Keratinocyte (primary cell): ENCODE measurements around the gene DENND1A. TPM values are rescaled to one million over a fixed set of nuclear protein-coding genes. Genes with fewer than 3 reads are reported as not detected.

Experiments
- DNase-seq: peaks from one replicate; pipeline ENCODE4 v3.0.0-alpha.2; 2011; ENCODE audit warnings: low read depth, missing footprints, low spot score
- FAIRE-seq: peaks from 2 replicates; lab custom pipeline; 2011; peaks lifted over from hg19 to GRCh38; lab: Jason Lieb, UNC
- H2AFZ ChIP-seq: 2 replicates; pipeline ENCODE4 v1.6.0; 2012; ENCODE audit warnings: low read length, control low read depth, inconsistent platforms; ENCODE audit not compliant: control insufficient read depth
- H3K27ac ChIP-seq: 2 replicates; pipeline ENCODE4 v1.5.1; 2011; ENCODE audit warnings: low read length; ENCODE audit not compliant: control insufficient read depth, insufficient read depth
- H3K27me3 ChIP-seq: 3 replicates; pipeline ENCODE4 v1.6.0; 2011; ENCODE audit warnings: low read length; ENCODE audit not compliant: control insufficient read depth, insufficient read depth; ENCODE audit errors: extremely low read depth
- H3K36me3 ChIP-seq, 2 experiments: 2 replicates in 1 of 2; 3 replicates in 1 of 2; pipeline ENCODE4 v1.5.1; 2011; ENCODE audit warnings: low read length in 2 of 2, mild to moderate bottlenecking in 1 of 2; ENCODE audit not compliant: control insufficient read depth in 2 of 2, insufficient read depth in 2 of 2; ENCODE audit errors: extremely low read depth in 1 of 2
- H3K4me1 ChIP-seq: 3 replicates; pipeline ENCODE4 v1.5.1; 2011; ENCODE audit warnings: low read length; ENCODE audit not compliant: control insufficient read depth, insufficient read depth; ENCODE audit errors: extremely low read depth
- H3K4me2 ChIP-seq: 3 replicates; pipeline ENCODE4 v1.6.0; 2011; ENCODE audit warnings: low read depth, low read length; ENCODE audit not compliant: control insufficient read depth, insufficient read depth; ENCODE audit errors: extremely low read depth
- H3K4me3 ChIP-seq, 3 experiments: fragments of 200-600 bp in 1 of 3; sonication (generic) in 1 of 3; 2 replicates in 2 of 3; 3 replicates in 1 of 3; pipeline ENCODE4 v1.5.1; 2011 to 2016; ENCODE audit warnings: low read length in 3 of 3, mild to moderate bottlenecking in 3 of 3, control low read depth in 2 of 3, inconsistent platforms in 1 of 3, low read depth in 1 of 3, mixed read lengths in 1 of 3, mixed run types in 1 of 3, moderate library complexity in 1 of 3; ENCODE audit not compliant: control insufficient read depth in 2 of 3, insufficient read depth in 2 of 3; ENCODE audit errors: extremely low read depth in 1 of 3
- H3K79me2 ChIP-seq: 2 replicates; pipeline ENCODE4 v1.6.0; 2012; ENCODE audit warnings: low read length; ENCODE audit not compliant: control insufficient read depth, insufficient read depth
- H3K9ac ChIP-seq: 3 replicates; pipeline ENCODE4 v1.6.0; 2011; ENCODE audit warnings: low read length; ENCODE audit not compliant: control insufficient read depth, insufficient read depth; ENCODE audit errors: extremely low read depth
- H3K9me1 ChIP-seq: 3 replicates; pipeline ENCODE4 v1.6.0; 2011; ENCODE audit warnings: low read length; ENCODE audit not compliant: control insufficient read depth, insufficient read depth; ENCODE audit errors: extremely low read depth
- H3K9me3 ChIP-seq: 2 replicates; pipeline ENCODE4 v1.5.1; 2012; ENCODE audit warnings: low read depth, low read length; ENCODE audit not compliant: control insufficient read depth
- H4K20me1 ChIP-seq: 3 replicates; pipeline ENCODE4 v1.6.0; 2011; ENCODE audit warnings: low read length; ENCODE audit not compliant: control insufficient read depth, insufficient read depth; ENCODE audit errors: extremely low read depth
- EZH2 ChIP-seq: IDR thresholded peaks from one replicate; pipeline ENCODE4 v1.6.1; 2012; ENCODE audit warnings: inconsistent platforms, mild to moderate bottlenecking, low read length, moderate library complexity
- dilution Hi-C: fragments of 300-500 bp; cut with MboI; formaldehyde crosslinking; loops from one replicate; pipeline ENCODE4 v1.7.0; 2020; ENCODE audit warnings: low sequenced_read_pairs; ENCODE audit not compliant: extremely low pct_ligation_motif_present
- polyA plus RNA-seq, 5 experiments: library from polyadenylated mRNA; depleted of rRNA in 3 of 5; stranded (reverse) in 3 of 5; stranded (forward) in 1 of 5; unstranded in 1 of 5; fragments of >200 nt; gene quantifications; 1 replicate in 1 of 5; 2 replicates in 3 of 5; 3 replicates in 1 of 5; pipeline versions ENCODE4 v1.2.1 to v1.2.3, GENCODE V29; 2011 to 2012; ENCODE audit warnings: missing spikeins in 2 of 5, low read depth in 1 of 5, low replicate concordance in 1 of 5
- TF ChIP-seq, protein P1 (sequence below), 3 experiments: IDR thresholded peaks in 1 of 3; conservative IDR thresholded peaks in 1 of 3; optimal IDR thresholded peaks in 1 of 3; 2 replicates in 2 of 3; 3 replicates in 1 of 3; pipeline versions ENCODE3 to v1.5.1; 2011; ENCODE audit warnings: low read length in 3 of 3, mild to moderate bottlenecking in 3 of 3, moderate library complexity in 2 of 3, control low read depth in 1 of 3, inconsistent platforms in 1 of 3; ENCODE audit not compliant: insufficient read depth in 2 of 3; ENCODE audit errors: extremely low read depth in 1 of 3

DENND1A gene
- polyA plus RNA-seq, 1 donor (not counting 4 experiments of a cell fraction or from before 2014, with no cell fraction given), result 13.0 TPM

GRCh38 chr9:123406016-123406415 lies 523.9 kb downstream of the DENND1A start:
- Histone ChIP-seq H3K27ac (no peak overlapping the region), H4K20me1 (no peaks in the 10 kb centered on the region), H3K9ac (no peak overlapping the region), H3K9me3 (no peaks in the 10 kb centered on the region), H3K4me3 (no peak overlapping the region), H3K36me3 (no peaks in the 10 kb centered on the region), H3K4me1 (peaks cover 5% of the 10 kb centered on the region), H3K9me1 (no peaks in the 10 kb centered on the region), H3K79me2 (no peaks in the 10 kb centered on the region), H3K4me2 (no peak overlapping the region), H3K27me3 (no peaks in the 10 kb centered on the region), H2AFZ (no peak overlapping the region)
- dilution Hi-C loops, result no loop called here
- DNase-seq (no peak), FAIRE-seq (no peak)
- TF ChIP-seq EZH2, result no peak
- TF ChIP-seq, protein P1, sequence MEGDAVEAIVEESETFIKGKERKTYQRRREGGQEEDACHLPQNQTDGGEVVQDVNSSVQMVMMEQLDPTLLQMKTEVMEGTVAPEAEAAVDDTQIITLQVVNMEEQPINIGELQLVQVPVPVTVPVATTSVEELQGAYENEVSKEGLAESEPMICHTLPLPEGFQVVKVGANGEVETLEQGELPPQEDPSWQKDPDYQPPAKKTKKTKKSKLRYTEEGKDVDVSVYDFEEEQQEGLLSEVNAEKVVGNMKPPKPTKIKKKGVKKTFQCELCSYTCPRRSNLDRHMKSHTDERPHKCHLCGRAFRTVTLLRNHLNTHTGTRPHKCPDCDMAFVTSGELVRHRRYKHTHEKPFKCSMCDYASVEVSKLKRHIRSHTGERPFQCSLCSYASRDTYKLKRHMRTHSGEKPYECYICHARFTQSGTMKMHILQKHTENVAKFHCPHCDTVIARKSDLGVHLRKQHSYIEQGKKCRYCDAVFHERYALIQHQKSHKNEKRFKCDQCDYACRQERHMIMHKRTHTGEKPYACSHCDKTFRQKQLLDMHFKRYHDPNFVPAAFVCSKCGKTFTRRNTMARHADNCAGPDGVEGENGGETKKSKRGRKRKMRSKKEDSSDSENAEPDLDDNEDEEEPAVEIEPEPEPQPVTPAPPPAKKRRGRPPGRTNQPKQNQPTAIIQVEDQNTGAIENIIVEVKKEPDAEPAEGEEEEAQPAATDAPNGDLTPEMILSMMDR (optimal IDR thresholded peaks at IDR 0.05 in 1 of 3, IDR thresholded peaks at IDR 0.05 in 1 of 3, conservative IDR thresholded peaks at IDR 0.05 in 1 of 3; ENCODE audit: extremely low read depth in 1 of 3, insufficient read depth in 2 of 3, low read length in 3 of 3), result no peak

DNA sequence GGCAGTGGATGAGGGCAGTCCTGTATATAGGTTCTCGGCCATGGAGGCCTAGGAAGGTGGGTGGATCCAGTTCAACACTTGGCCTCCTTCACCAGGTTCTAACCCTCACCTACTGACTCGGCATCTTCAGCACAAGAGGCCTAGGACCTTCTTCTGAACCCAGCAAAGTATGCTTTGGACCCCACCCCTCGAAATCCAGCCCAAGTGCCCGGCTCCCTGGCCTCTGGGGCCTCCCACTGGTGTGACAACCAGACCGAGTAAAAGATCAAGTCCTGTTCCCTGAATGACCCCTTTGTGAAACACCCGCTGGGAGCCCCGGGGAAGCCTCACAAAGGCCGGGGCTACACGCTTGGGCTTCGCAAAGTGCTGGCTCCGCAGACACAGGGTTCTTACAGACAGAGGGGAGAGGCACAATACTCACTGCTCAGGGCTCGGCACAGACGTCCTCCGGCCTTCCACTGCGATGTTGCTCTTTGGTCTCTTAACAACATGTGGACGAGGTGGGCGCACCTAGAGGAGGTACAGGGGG lies 526.9 kb downstream of the DENND1A start:
- no peak overlapping the region for H2AFZ ChIP-seq
- TF ChIP-seq, protein P1 (optimal IDR thresholded peaks at IDR 0.05 in 1 of 3, IDR thresholded peaks at IDR 0.05 in 1 of 3, conservative IDR thresholded peaks at IDR 0.05 in 1 of 3; ENCODE audit: extremely low read depth in 1 of 3, insufficient read depth in 2 of 3, low read length in 3 of 3), result no peak
- TF ChIP-seq EZH2, result no peak
- no peak overlapping the region for H3K9ac ChIP-seq
- no peaks in the 10 kb centered on the region for H3K9me1 ChIP-seq
- peaks cover 5% of the 10 kb centered on the region for H3K4me1 ChIP-seq
- no peaks in the 10 kb centered on the region for H3K9me3 ChIP-seq
- dilution Hi-C loops, result no loop called here
- H3K27me3 ChIP-seq, result no peaks in the 10 kb centered on the region
- no peaks in the 10 kb centered on the region for H3K79me2 ChIP-seq
- DNase-seq (no peak), FAIRE-seq (no peak)
- no peak overlapping the region for H3K4me3 ChIP-seq
- no peak overlapping the region for H3K27ac ChIP-seq
- no peak overlapping the region for H3K4me2 ChIP-seq
- H3K36me3 ChIP-seq, result no peaks in the 10 kb centered on the region
- H4K20me1 ChIP-seq, result no peaks in the 10 kb centered on the region
